HepG2 (cell line): ENCODE measurements around the gene TTBK1. TPM values are rescaled to one million over a fixed set of nuclear protein-coding genes. Genes with fewer than 3 reads are reported as not detected.

ENCODE experiments used
- ARID2 ChIP-seq: sonication (generic); formaldehyde crosslinking; IDR thresholded peaks from 2 replicates; pipeline ENCODE4 v1.8.1; 2022; ENCODE audit warnings: mild to moderate bottlenecking, missing genetic modification reagents, borderline replicate concordance
- ARNTL ChIP-seq: sonication (generic); formaldehyde crosslinking; IDR thresholded peaks from 2 replicates; pipeline ENCODE4 v1.4.0; 2020; ENCODE audit warnings: mild to moderate bottlenecking, missing genetic modification reagents
- CSRNP2 ChIP-seq: sonication (generic); formaldehyde crosslinking; conservative IDR thresholded peaks from 2 replicates; pipeline ENCODE4 v1.8.0; 2022; ENCODE audit warnings: low read depth, missing genetic modification reagents
- GLI4 ChIP-seq: sonication (generic); formaldehyde crosslinking; IDR thresholded peaks from 2 replicates; pipeline ENCODE4 v1.5.1; 2020; ENCODE audit warnings: missing genetic modification reagents, mild to moderate bottlenecking, moderate library complexity, borderline replicate concordance
- HDAC1 ChIP-seq: sonication (generic); formaldehyde crosslinking; IDR thresholded peaks from 2 replicates; pipeline ENCODE4 v1.5.1; 2020; ENCODE audit warnings: mild to moderate bottlenecking, missing genetic modification reagents
- HDAC2 ChIP-seq: sonication (generic); formaldehyde crosslinking; IDR thresholded peaks from 2 replicates; pipeline ENCODE4 v1.4.0; 2020; ENCODE audit warnings: missing genetic modification reagents
- HINFP ChIP-seq: sonication (generic); formaldehyde crosslinking; IDR thresholded peaks from 2 replicates; pipeline ENCODE4 v1.4.0; 2020; ENCODE audit warnings: low read depth, mild to moderate bottlenecking, missing genetic modification reagents
- HOMEZ ChIP-seq: IDR thresholded peaks from 2 replicates; pipeline ENCODE4 v1.6.1; 2016; ENCODE audit warnings: low read depth
- JUN ChIP-seq: sonication (generic); formaldehyde crosslinking; IDR thresholded peaks from 2 replicates; pipeline ENCODE4 v1.4.0; 2020; ENCODE audit warnings: mild to moderate bottlenecking, missing genetic modification reagents
- KAT2B ChIP-seq: fragments of 150-350 bp; IDR thresholded peaks from 2 replicates; pipeline ENCODE4 v1.6.1; 2014; ENCODE audit warnings: low read depth, low read length, borderline replicate concordance
- KDM2A ChIP-seq: sonication (generic); formaldehyde crosslinking; IDR thresholded peaks from 2 replicates; pipeline ENCODE4 v1.4.0; 2020; ENCODE audit warnings: low read depth, missing genetic modification reagents, borderline replicate concordance
- KLF9 ChIP-seq: IDR thresholded peaks from 2 replicates; pipeline ENCODE4 v1.6.1; 2016; ENCODE audit warnings: low read depth
- MAX ChIP-seq: IDR thresholded peaks from 2 replicates; pipeline ENCODE4 v1.6.1; 2012; ENCODE audit warnings: inconsistent platforms
- MTA3 ChIP-seq: sonication (generic); formaldehyde crosslinking; IDR thresholded peaks from 2 replicates; pipeline ENCODE4 v1.4.0; 2020; ENCODE audit warnings: missing genetic modification reagents
- NONO ChIP-seq, 2 experiments: fragments of 450-650 bp in 1 of 2; sonication (generic) in 1 of 2; formaldehyde crosslinking in 1 of 2; IDR thresholded peaks in 1 of 2; conservative IDR thresholded peaks in 1 of 2; 2 replicates each; pipeline versions ENCODE4 v1.6.1 to v1.8.0; 2017 to 2022; ENCODE audit warnings: mild to moderate bottlenecking in 1 of 2, missing genetic modification reagents in 1 of 2, moderate library complexity in 1 of 2
- PCBP1 ChIP-seq: fragments of 200-400 bp; formaldehyde crosslinking; IDR thresholded peaks from 2 replicates; pipeline ENCODE4 v1.6.1; 2017; ENCODE audit warnings: mild to moderate bottlenecking, low read depth, low read length, borderline replicate concordance
- POLR2AphosphoS5 ChIP-seq: IDR thresholded peaks from 2 replicates; pipeline ENCODE4 v1.6.1; 2012; ENCODE audit warnings: low read depth, low read length
- ZC3H4 ChIP-seq: sonication (generic); formaldehyde crosslinking; IDR thresholded peaks from 2 replicates; pipeline ENCODE4 v1.4.0; 2020; ENCODE audit warnings: missing genetic modification reagents, borderline replicate concordance
- ZNF18 ChIP-seq: sonication (generic); formaldehyde crosslinking; IDR thresholded peaks from 2 replicates; pipeline ENCODE4 v1.8.0; 2022; ENCODE audit warnings: mild to moderate bottlenecking, missing genetic modification reagents; ENCODE audit not compliant: insufficient replicate concordance
- ZNF468 ChIP-seq: sonication (generic); formaldehyde crosslinking; IDR thresholded peaks from 2 replicates; pipeline ENCODE4 v1.8.0; 2022; ENCODE audit warnings: mild to moderate bottlenecking, moderate library complexity, missing genetic modification reagents
- ZNF564 ChIP-seq: sonication (generic); formaldehyde crosslinking; IDR thresholded peaks from 2 replicates; pipeline ENCODE4 v1.8.1; 2023; ENCODE audit warnings: mild to moderate bottlenecking, missing genetic modification reagents
- ZNF83 ChIP-seq: sonication (generic); formaldehyde crosslinking; IDR thresholded peaks from 2 replicates; pipeline ENCODE4 v1.4.0; 2020; ENCODE audit warnings: missing genetic modification reagents, mild to moderate bottlenecking, borderline replicate concordance
- polyA plus RNA-seq, 8 experiments: library from polyadenylated mRNA; depleted of rRNA in 3 of 8; stranded (reverse) in 7 of 8; unstranded in 1 of 8; fragments of >200 nt; fragmentation: Illumina TruSeq in 4 of 8; extraction: Trizol in 4 of 8; gene quantifications; 2 replicates each; pipeline versions ENCODE4 v1.2.1 to v1.2.3, GENCODE V29; 2011 to 2016; ENCODE audit warnings: low read depth in 4 of 8, missing spikeins in 1 of 8, mixed read lengths in 1 of 8; ENCODE audit not compliant: insufficient read depth in 1 of 8
- total RNA-seq, 5 experiments: library from RNA; depleted of rRNA; stranded (reverse); fragments of >200 nt; fragmentation: Illumina TruSeq; extraction: Trizol; gene quantifications; 2 replicates each; pipeline ENCODE4 v1.2.3, GENCODE V29; 2016; ENCODE audit warnings: low read depth in 1 of 5

The TTBK1 gene
- total and polyA plus RNA-seq, 2 of the 13 experiments (the other 11 are each of a cell fraction or from before 2014, with no cell fraction given) = 0.24 to 0.33 TPM

- TF ChIP-seq ZNF564 (CRISPR knock-in tag) (no peak), NONO (IDR thresholded peaks at IDR 0.05) (no peak), NONO (CRISPR knock-in tag; conservative IDR thresholded peaks at IDR 0.05) (no peak), ARID2 (CRISPR knock-in tag) (no peak), KAT2B (no peak), HDAC2 (no peak), GLI4 (CRISPR knock-in tag) (no peak), KLF9 (no peak), MTA3 (CRISPR knock-in tag) (no peak), ZNF18 (CRISPR knock-in tag) (no peak), ZNF468 (CRISPR knock-in tag) (no peak), KDM2A (CRISPR knock-in tag) (0 out of 2 replicates have a peak, but pooled peaks have one; percentile 22), HDAC1 (CRISPR knock-in tag) (0 out of 2 replicates have a peak, but pooled peaks have one; percentile 10), POLR2AphosphoS5 (peak; percentile 48), HOMEZ (CRISPR knock-in tag) (no peak), JUN (CRISPR knock-in tag) (0 out of 2 replicates have a peak, but pooled peaks have one; percentile 8), ZC3H4 (CRISPR knock-in tag) (no peak), CSRNP2 (no peak), ARNTL (CRISPR knock-in tag) (no peak), MAX (no peak), PCBP1 (no peak), ZNF83 (no peak), HINFP (CRISPR knock-in tag) (no peak)
These were observed 65.8 kb downstream of the TTBK1 start (continued) for GRCh38 chr6:43308990-43309477.
